Measurements from ENCODE around the gene PIBF1.
"Not testable (repeated sequence)": the region's sequence is repeated elsewhere in the genome, so short reads cannot be mapped to it uniquely, and the experiment has no call there.

Gene PIBF1

DNA sequence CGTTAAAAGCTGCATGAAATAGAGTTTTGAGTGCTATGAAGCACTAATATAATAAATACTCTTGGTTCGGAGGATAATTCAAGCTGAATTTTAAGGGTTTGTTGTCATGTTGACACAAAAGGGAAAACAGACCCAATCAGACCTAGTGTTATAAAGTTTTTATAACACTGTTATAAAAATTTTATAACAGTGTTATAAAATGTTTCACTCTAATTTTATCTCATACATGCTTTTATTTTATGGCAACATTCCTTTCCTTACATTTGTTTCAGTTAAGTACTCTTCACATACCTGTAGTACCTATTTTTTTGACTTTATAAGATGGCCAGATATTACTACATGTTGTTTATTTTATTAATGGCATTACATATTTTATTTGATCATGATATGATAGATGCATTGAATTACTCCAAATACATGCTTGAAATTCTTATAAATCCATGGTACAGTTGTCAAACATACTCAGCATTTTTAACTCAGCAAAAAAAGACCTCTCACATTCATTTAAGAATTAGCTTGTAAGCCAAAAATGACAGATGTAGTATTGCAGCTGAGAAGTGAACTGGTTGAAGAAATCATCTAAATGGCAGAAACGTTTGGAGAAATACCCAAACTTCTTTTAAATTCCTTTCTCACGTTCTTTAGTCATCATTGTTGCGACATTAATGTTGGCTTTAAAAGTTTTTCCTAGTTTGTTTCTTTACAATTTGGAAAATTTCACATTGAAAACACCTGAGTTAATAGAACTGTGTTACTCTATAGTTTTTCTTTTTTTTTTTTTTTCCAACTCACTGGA, 104.5 kb downstream of the PIBF1 start:
- TF ChIP-seq, protein P1, sequence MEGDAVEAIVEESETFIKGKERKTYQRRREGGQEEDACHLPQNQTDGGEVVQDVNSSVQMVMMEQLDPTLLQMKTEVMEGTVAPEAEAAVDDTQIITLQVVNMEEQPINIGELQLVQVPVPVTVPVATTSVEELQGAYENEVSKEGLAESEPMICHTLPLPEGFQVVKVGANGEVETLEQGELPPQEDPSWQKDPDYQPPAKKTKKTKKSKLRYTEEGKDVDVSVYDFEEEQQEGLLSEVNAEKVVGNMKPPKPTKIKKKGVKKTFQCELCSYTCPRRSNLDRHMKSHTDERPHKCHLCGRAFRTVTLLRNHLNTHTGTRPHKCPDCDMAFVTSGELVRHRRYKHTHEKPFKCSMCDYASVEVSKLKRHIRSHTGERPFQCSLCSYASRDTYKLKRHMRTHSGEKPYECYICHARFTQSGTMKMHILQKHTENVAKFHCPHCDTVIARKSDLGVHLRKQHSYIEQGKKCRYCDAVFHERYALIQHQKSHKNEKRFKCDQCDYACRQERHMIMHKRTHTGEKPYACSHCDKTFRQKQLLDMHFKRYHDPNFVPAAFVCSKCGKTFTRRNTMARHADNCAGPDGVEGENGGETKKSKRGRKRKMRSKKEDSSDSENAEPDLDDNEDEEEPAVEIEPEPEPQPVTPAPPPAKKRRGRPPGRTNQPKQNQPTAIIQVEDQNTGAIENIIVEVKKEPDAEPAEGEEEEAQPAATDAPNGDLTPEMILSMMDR (IDR thresholded peaks at IDR 0.05; ENCODE audit: extremely low read depth, missing control alignments), result no peak
- DNase-seq (ENCODE audit: low spot score), result no peak

DNA sequence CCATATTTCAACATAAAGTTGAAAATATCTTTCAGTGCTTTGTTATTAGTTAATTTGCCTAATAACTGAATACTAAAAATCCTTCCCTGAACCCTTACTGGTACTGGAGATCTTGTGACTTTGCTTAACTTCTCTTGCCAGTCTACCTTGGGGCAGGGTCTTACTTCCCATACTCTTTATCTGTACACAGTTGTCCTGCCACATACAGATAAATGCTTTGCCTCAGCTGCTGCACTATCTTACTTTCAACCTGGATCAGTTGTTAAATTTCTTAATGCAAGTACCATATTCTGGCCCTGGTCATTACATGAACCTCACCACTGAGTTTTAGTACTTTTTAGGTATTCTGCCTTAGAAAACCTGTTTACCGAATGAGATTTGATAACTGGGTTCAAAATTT, 107.6 kb downstream of the PIBF1 start:
- TF ChIP-seq, protein P1 (IDR thresholded peaks at IDR 0.05; ENCODE audit: extremely low read depth, missing control alignments), result no peak
- no peak for DNase-seq (ENCODE audit: low spot score)

DNA sequence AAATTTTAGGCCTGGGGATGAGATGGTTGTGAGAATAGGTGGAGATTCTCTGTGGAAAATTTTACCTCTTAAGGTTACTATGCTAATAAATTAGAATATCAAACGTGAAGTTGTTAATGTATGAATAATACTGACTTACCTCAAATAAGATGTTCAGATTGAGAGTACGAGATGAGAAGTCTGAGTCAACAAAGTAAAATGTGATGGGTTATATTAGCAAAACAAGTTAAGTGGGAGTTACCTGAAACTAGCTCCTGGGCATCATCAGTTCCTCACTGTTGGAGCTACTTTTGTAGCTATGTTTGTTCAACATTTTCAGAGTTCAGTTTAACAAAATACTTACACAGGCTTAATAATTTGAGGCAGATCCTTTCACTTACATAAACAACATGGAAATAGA, 108.6 kb downstream of the PIBF1 start:
- TF ChIP-seq, protein P1 (IDR thresholded peaks at IDR 0.05; ENCODE audit: extremely low read depth, missing control alignments), result no peak
- DNase-seq (ENCODE audit: low spot score), result no peak

DNA sequence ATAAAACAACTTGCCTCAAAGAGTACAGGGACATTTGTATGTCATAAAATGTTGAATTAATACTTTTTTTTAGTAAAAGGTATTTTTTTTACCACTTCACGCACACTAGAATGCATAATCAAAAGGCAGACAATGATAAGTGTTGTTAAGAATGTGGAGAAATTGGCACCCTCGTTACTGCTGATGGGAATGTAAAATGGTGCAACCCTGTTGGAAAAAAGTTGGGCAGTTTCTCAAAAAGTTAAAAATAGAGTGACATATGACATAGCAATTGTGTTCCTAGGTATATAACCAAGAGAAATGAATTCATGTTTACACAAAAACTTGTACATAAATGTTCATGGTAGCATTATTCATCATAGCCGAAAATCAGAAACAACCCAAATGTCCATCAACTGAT, 109.5 kb downstream of the PIBF1 start:
- TF ChIP-seq, protein P1 (IDR thresholded peaks at IDR 0.05; ENCODE audit: extremely low read depth, missing control alignments), result no peak
- DNase-seq (ENCODE audit: low spot score), result no peak

DNA sequence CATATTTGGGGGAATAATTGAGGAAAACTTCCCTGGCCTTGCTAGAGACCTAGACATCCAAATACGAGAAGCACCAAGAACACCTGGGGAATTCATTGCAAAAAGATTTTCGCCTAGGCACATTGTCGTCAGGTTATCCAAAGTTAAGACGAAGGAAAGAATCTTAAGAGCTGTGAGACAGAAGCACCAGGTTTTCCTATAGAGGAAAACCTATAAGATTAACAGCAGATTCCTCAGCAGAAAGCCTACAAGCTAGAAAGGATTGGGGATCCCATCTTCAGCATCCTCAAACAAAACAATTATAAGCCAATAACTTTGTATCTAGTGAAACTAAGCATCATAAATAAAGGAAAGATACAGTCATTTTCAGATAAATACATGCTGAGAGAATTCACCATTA, 114.9 kb downstream of the PIBF1 start:
- DNase-seq (ENCODE audit: low spot score), result no peak
- TF ChIP-seq, protein P1 (IDR thresholded peaks at IDR 0.05; ENCODE audit: extremely low read depth, missing control alignments), result no peak

DNA sequence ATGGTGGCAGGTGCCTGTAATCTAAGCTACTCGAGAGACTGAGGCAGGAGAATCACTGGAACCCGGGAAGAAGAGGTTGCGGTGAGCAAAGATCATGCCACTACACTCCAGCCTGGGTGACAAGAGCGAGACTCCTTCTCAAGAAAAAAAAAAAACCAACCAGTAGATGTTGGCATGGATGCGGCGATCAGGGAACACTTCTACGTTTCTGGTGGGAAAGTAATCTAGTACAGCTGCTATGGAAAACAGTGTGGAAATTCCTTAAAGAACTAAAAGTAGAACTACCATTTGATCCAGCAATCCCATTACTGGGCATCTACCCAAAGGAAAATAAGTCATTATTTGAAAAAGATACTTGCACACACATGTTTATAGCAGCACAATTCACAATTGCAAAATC, 119.6 kb downstream of the PIBF1 start:
- not testable (repeated sequence) for DNase-seq (ENCODE audit: low spot score)

DNA sequence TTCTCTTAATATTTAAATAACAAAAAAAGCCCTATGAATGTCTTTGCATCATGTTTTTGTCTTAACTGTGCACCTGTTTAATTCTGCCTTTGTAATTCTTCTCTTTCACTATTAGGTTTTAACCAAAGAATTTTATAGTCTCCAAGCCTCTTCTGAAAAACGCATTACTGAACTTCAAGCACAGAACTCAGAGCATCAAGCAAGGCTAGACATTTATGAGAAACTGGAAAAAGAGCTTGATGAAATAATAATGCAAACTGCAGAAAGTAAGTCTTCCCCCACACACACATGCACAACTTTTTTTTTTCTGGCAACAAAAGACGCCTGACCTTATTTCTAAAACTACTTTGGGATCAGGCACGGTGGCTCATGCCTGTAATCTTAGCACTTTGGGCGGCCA, 126.5 kb downstream of the PIBF1 start:
- no peak for DNase-seq (ENCODE audit: low spot score)
- TF ChIP-seq, protein P1 (IDR thresholded peaks at IDR 0.05; ENCODE audit: extremely low read depth, missing control alignments), result no peak

DNA sequence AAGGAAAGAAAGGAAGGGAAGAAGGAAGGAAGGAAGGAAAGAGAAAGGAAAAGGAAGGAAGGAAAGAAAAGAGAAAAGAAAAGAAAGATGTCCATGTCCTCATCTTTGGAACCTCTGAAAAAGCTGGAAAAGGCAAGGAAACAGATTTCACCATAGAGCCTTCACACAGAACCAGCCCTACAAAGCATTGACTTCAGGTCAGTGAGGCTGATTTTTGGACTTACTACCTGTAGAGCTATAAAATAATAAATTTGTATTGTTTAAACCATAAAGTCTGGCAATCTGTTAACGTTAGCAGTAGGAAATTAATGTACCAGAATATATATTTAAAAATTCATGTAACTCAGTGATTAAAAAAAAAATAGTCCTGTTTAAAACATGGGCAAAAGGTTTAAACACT, 130.0 kb downstream of the PIBF1 start:
- DNase-seq (ENCODE audit: low spot score), result no peak
- TF ChIP-seq, protein P1 (IDR thresholded peaks at IDR 0.05; ENCODE audit: extremely low read depth, missing control alignments), result no peak

All from GM20000 (cell line).